ENCODE measurements around the gene BCAP31. TPM values are rescaled to one million over a fixed set of nuclear protein-coding genes. Genes with fewer than 3 reads are reported as not detected.

The BCAP31 gene
- total RNA-seq: 265 and 294 TPM in 2 replicates

DNA sequence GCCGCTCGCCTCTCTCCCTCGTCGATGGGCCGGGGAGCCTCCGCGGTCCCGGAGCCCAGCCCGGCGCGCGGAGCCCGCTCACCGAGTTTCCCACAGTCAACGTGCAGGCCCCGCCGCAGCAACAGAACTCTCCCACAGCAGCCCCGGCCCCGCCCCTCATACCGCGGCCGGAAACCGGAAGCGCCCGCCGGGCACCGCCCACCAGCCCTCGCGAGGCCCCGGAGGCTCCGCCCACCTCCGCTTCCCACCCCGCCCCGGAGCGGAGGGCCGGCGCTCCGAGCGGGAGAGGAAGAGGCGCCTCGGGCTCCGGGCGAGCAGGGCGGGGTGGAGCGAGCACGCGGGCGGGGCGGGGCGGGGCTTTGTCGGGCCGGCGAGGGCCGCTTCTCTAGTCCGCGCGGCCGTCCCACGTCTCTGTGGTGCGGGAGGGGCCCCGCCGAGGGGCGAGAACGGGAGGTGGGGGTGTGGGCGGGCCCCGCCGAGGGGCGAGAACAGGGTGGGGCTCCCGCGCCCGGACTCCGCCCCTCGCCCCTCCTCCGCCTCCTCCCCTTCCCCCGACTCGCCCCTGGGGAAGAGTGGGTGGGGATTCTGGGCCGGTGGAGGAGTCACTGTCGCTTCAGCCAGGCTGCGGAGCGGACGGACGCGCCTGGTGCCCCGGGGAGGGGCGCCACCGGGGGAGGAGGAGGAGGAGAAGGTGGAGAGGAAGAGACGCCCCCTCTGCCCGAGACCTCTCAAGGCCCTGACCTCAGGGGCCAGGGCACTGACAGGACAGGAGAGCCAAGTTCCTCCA is at the start of gene BCAP31, which contains the start of gene ABCD1:
BCAP31 (minus strand) TSS at position 136 of the 787 bp plus-strand sequence. CDS start 1,143 bp downstream, outside the sequence.
ABCD1 (plus strand) TSS at position 605 of the 787 bp plus-strand sequence. CDS start 411 bp downstream, outside the sequence.

DNA sequence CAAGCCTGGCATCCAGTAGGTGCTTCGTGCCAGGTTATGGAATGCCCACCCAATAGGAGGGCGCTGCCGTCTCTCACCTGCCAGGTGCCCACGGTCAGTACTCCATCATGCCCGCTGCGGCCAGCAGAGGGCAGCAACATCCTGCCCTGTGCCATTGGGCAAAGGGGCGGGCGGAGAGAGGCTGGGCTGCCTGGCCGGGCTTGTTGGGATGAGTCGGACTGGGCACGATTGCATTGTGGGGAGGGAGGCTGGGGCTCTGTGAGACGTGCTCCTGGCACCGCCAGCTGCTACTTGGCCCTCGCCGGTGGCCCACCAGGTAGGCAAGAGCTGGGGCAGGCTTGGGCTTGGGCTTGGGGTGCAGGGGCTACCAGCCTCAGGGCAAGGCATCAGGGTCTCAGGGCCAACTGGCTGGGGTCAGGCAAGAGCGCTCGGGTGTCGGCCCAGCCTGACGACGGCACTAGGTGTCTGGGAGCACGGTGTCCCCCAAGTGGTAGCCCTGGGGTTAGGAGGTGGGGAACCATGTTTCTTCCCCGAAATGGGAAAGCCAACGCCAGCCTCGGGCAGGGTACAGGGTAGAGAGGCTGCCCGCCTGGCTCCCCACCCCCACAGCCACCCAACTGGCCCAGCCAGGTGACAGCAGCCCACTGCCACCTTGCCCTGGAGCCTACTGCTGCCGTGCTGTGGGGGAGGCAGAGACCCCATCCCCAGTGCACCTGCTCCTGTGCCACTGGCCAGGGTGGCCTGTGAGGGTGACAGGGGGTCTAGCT is 40.0 kb upstream of the BCAP31 start, which contains the start of gene PLXNB3:
PLXNB3 (plus strand) TSS at position 261 of the 767 bp plus-strand sequence. CDS start 1,287 bp downstream, outside the sequence.

GRCh38 chrX:153687121-153688039 is 36.8 kb downstream of the BCAP31 start, which contains the start of gene SLC6A8:
TSS of gene SLC6A8 (plus strand) at chrX:153687926. CDS start at chrX:153688575, 649 bp downstream.

DNA sequence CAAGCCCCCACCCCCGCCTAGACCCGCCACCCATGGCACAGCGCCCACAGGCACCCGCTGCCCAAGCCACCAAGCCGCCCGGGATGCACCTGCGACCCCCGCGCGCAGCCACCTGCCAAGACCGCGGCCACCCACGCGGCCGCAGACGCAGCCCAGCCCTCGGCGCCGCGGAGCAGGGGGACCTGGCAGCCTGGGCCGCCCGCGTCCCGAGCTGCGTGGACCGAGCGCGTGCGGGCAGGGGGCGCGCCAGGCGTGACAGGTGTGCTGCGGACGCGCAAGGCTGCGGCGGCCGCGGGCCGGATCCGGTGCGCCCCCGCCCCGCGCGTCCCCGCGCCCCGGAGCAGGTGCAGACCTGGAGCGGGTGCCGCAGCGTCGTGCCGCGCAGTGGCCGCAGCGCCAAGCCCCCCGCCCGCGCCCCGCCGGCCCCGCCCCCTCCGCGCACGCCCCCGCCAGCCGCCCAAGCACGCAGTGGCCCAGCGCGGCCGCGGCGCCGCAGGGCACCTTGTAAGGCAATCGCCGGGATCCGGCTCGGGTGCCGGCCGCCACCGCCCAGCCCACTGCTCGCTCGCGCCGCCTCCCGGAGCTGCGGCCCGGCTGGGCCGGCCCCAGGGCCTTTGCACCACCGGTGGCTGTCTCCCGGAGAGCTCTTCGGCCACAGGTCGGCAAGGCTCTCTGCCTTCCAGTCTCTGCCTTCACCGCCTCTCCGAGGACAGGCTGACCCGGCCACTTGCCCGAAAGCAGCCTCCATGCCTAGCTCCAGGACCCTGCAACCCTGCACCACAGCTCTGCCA is 50.6 kb downstream of the BCAP31 start, which contains the start of gene PNCK:
PNCK (minus strand) TSS at position 386 of the 791 bp plus-strand sequence. CDS start 737 bp downstream, outside the sequence.

Other genes starting within 250 kb of the BCAP31 start
- gene BGN, start 229.4 kb downstream of the BCAP31 start, total RNA-seq: 16.6 and 71.1 TPM in 2 replicates
- under 0.01 TPM in 2 replicates for gene ATP2B3, start 206.7 kb downstream of the BCAP31 start, total RNA-seq
- gene CCNQ, start 125.2 kb downstream of the BCAP31 start, total RNA-seq: 36.4 and 40.9 TPM in 2 replicates
- gene DUSP9, start 77.2 kb downstream of the BCAP31 start, total RNA-seq: under 0.01 TPM in 1 of 2 replicates, not detected in the other
- 0.09 TPM in 1 of 2 replicates, not detected in the other for gene PNCK, start 50.6 kb downstream of the BCAP31 start, total RNA-seq
- gene SLC6A8, start 36.5 kb downstream of the BCAP31 start, total RNA-seq: 3.4 and 7.9 TPM in 2 replicates
- 6.8 and 10.6 TPM in 2 replicates for gene ABCD1, start 469 bp upstream of the BCAP31 start, total RNA-seq
- 3.2 and 5.5 TPM in 2 replicates for gene PLXNB3, start 39.9 kb upstream of the BCAP31 start, total RNA-seq
- gene SRPK3, start 56.7 kb upstream of the BCAP31 start, total RNA-seq: 0.09 TPM in 2 replicates
- 53.3 and 54.2 TPM in 2 replicates for gene IDH3G, start 70.0 kb upstream of the BCAP31 start, total RNA-seq
- 144 and 169 TPM in 2 replicates for gene SSR4, start 70.3 kb upstream of the BCAP31 start, total RNA-seq
- gene PDZD4, start 106.2 kb upstream of the BCAP31 start, total RNA-seq: 0.09 TPM in 2 replicates
- gene L1CAM, start 161.8 kb upstream of the BCAP31 start, total RNA-seq: 0.09 and 0.28 TPM in 2 replicates
- gene AVPR2, start 180.3 kb upstream of the BCAP31 start, total RNA-seq: not detected in 2 replicates
- 26.4 and 50.0 TPM in 2 replicates for gene ARHGAP4, start 201.9 kb upstream of the BCAP31 start, total RNA-seq
- gene NAA10, start 210.7 kb upstream of the BCAP31 start, total RNA-seq: 63.2 and 81.5 TPM in 2 replicates
- 1.6 and 2.1 TPM in 2 replicates for gene RENBP, start 220.3 kb upstream of the BCAP31 start, total RNA-seq
- gene HCFC1, start 247.4 kb upstream of the BCAP31 start, total RNA-seq: 14.8 and 16.4 TPM in 2 replicates
- 4.9 and 8.1 TPM in 2 replicates for gene TMEM187, start 248.4 kb upstream of the BCAP31 start, total RNA-seq